Endothelial cell of umbilical vein (primary cell): ENCODE measurements around the gene IFNA14. TPM values are rescaled to one million over a fixed set of nuclear protein-coding genes. Genes with fewer than 3 reads are reported as not detected.

ENCODE experiments used
- BruUV-seq: library from RNA; stranded (reverse); fragments of 400-500 nt; replicated peaks from 2 replicates; lab custom pipeline; 2021; lab: Mats Ljungman, UMichigan
- CTCF ChIA-PET: fragments of 300-600, 350-600 bp; sonication (Branson Sonifier 250); formaldehyde crosslinking; loops from one replicate; lab custom pipeline; 2021; ENCODE audit warnings: antibody characterized with exemption, inconsistent platforms; lab: Charles Lee
- POLR2A ChIA-PET: fragments of 300-600, 350-600 bp; sonication (Branson Sonifier 250); formaldehyde crosslinking; loops from one replicate; lab custom pipeline; 2021; ENCODE audit warnings: antibody characterized with exemption, inconsistent platforms; lab: Charles Lee
- DNase-seq: peaks from one replicate; pipeline ENCODE4 v3.0.0-alpha.2; 2011; ENCODE audit warnings: low read depth, low spot score
- FAIRE-seq: peaks from 2 replicates; lab custom pipeline; 2011; peaks lifted over from hg19 to GRCh38; lab: Jason Lieb, UNC
- H2AFZ ChIP-seq: 2 replicates; pipeline ENCODE4 v1.6.0; 2012; ENCODE audit warnings: low read depth, low read length, control low read depth, inconsistent platforms
- H3K27ac ChIP-seq: 2 replicates; pipeline ENCODE4 v1.5.1; 2011; ENCODE audit warnings: low read depth, mild to moderate bottlenecking, control low read depth, low read length, moderate library complexity; ENCODE audit not compliant: insufficient read depth
- H3K27me3 ChIP-seq, 2 experiments: 2 replicates each; pipeline versions ENCODE4 v1.6.0 to v1.6.1; 2011; ENCODE audit warnings: low read length in 2 of 2, mixed read lengths in 1 of 2; ENCODE audit not compliant: control insufficient read depth in 2 of 2, insufficient read depth in 2 of 2
- H3K36me3 ChIP-seq, 2 experiments: 2 replicates in 1 of 2; 3 replicates in 1 of 2; pipeline ENCODE4 v1.5.1; 2011; ENCODE audit warnings: low read length in 2 of 2, mild to moderate bottlenecking in 1 of 2, moderate library complexity in 1 of 2; ENCODE audit not compliant: control insufficient read depth in 2 of 2, insufficient read depth in 2 of 2; ENCODE audit errors: extremely low read depth in 1 of 2
- H3K4me1 ChIP-seq: 3 replicates; pipeline ENCODE4 v1.5.1; 2011; ENCODE audit warnings: mild to moderate bottlenecking, low read length; ENCODE audit not compliant: control insufficient read depth, insufficient read depth; ENCODE audit errors: extremely low read depth
- H3K4me2 ChIP-seq: 2 replicates; pipeline ENCODE4 v1.6.1; 2011; ENCODE audit warnings: low read length, control low read depth, mixed read lengths; ENCODE audit not compliant: insufficient read depth
- H3K4me3 ChIP-seq, 3 experiments: fragments of 200-600 bp in 1 of 3; sonication (generic), shearing (Covaris generic) in 1 of 3; replicated peaks in 1 of 3; 2 replicates each; pipeline ENCODE4 v1.5.1; 2011 to 2016; ENCODE audit warnings: control low read depth in 3 of 3, low read length in 3 of 3, mild to moderate bottlenecking in 2 of 3, inconsistent platforms in 1 of 3, low read depth in 1 of 3, moderate library complexity in 1 of 3; ENCODE audit not compliant: insufficient read depth in 1 of 3
- H3K79me2 ChIP-seq: 2 replicates; pipeline ENCODE4 v1.6.0; 2012; ENCODE audit warnings: low read length, inconsistent platforms; ENCODE audit not compliant: control insufficient read depth, insufficient read depth
- H3K9ac ChIP-seq: replicated peaks from 2 replicates; pipeline ENCODE3; 2011; ENCODE audit warnings: low read length, control low read depth; ENCODE audit not compliant: insufficient read depth; ENCODE audit errors: extremely low read depth
- H3K9me1 ChIP-seq: replicated peaks from 3 replicates; pipeline ENCODE4 v1.6.0; 2011; ENCODE audit warnings: mild to moderate bottlenecking, low read length; ENCODE audit not compliant: control insufficient read depth, insufficient read depth; ENCODE audit errors: extremely low read depth
- H3K9me3 ChIP-seq: replicated peaks from 2 replicates; pipeline ENCODE4 v1.5.1; 2012; ENCODE audit warnings: low read length, inconsistent platforms; ENCODE audit not compliant: control insufficient read depth, insufficient read depth
- H4K20me1 ChIP-seq: replicated peaks from 2 replicates; pipeline ENCODE3; 2011; ENCODE audit warnings: mild to moderate bottlenecking, low read length; ENCODE audit not compliant: control insufficient read depth, insufficient read depth; ENCODE audit errors: extremely low read depth
- EZH2 ChIP-seq: IDR thresholded peaks from 2 replicates; pipeline ENCODE4 v1.6.1; 2012; ENCODE audit warnings: borderline replicate concordance, low read depth, mild to moderate bottlenecking, moderate library complexity, low read length, inconsistent platforms; ENCODE audit not compliant: severe bottlenecking
- FOS ChIP-seq: IDR thresholded peaks from 2 replicates; pipeline ENCODE4 v1.6.1; 2011; ENCODE audit warnings: mild to moderate bottlenecking, low read length, moderate library complexity, borderline replicate concordance; ENCODE audit not compliant: insufficient read depth
- MAX ChIP-seq: IDR thresholded peaks from 2 replicates; pipeline ENCODE4 v1.6.1; 2011; ENCODE audit not compliant: insufficient read depth, insufficient read length
- POLR2A ChIP-seq: IDR thresholded peaks from 2 replicates; pipeline ENCODE4 v1.6.1; 2012; ENCODE audit warnings: low read depth, mild to moderate bottlenecking, control low read depth, low read length
- POLR2AphosphoS5 ChIP-seq: IDR thresholded peaks from 2 replicates; pipeline ENCODE4 v1.6.1; 2012; ENCODE audit warnings: low read depth, mild to moderate bottlenecking, control low read depth, low read length, moderate library complexity; ENCODE audit not compliant: insufficient read depth
- dilution Hi-C: fragments of 300-500 bp; cut with MboI; formaldehyde crosslinking; loops from one replicate; pipeline ENCODE4 v1.15.0; 2019; ENCODE audit warnings: low sequenced_read_pairs; ENCODE audit not compliant: extremely low pct_ligation_motif_present
- intact Hi-C: fragments of 100-400 bp; cut with micrococcal nuclease; formaldehyde crosslinking; loops from one replicate; pipeline ENCODE4 v1.10.0; 2022
- polyA plus RNA-seq, 4 experiments: library from polyadenylated mRNA; depleted of rRNA in 3 of 4; stranded (reverse) in 3 of 4; unstranded in 1 of 4; fragments of >200 nt; gene quantifications; 2 replicates each; pipeline versions ENCODE4 v1.2.1 to v1.2.3, GENCODE V29; 2011 to 2012; ENCODE audit warnings: missing spikeins in 1 of 4
- total RNA-seq: library from RNA; stranded (reverse); gene quantifications from 2 replicates; pipeline ENCODE4 v1.2.3, GENCODE V29; 2021

IFNA14 gene
- total and polyA plus RNA-seq, 2 donors (not counting 3 experiments of a cell fraction or from before 2014, with no cell fraction given) = not detected

GRCh38 chr9:21286659-21287058, 46.9 kb upstream of the IFNA14 start:
- FAIRE-seq = no peak
- BruUV-seq = no TSS peak
- no peaks in the 10 kb centered on the region for H3K4me1 ChIP-seq

GRCh38 chr9:21286099-21286498, 46.3 kb upstream of the IFNA14 start:
- no peak overlapping the region for H3K4me3 ChIP-seq
- no peaks in the 10 kb centered on the region for H3K4me1 ChIP-seq
- no TSS peak for BruUV-seq
- no peak overlapping the region for H3K27ac ChIP-seq
- H3K9me1 ChIP-seq = no peaks in the 10 kb centered on the region
- FAIRE-seq (no peak), DNase-seq (no peak)
- dilution Hi-C loops = no loop called here
- TF ChIP-seq FOS = no peak
- ChIA-PET CTCF (no interaction called here), POLR2A (no interaction called here)
- H3K79me2 ChIP-seq = no peaks in the 10 kb centered on the region
- intact Hi-C loops = no loop called here
- H2AFZ ChIP-seq = no peak overlapping the region
- peaks cover 3 to 22% of the 10 kb centered on the region in 2 experiments for H3K27me3 ChIP-seq
- no peaks in the 10 kb centered on the region for H4K20me1 ChIP-seq
- no peaks in the 10 kb centered on the region for H3K9me3 ChIP-seq
- no peak overlapping the region for H3K4me2 ChIP-seq
- no peaks in the 10 kb centered on the region for H3K36me3 ChIP-seq
- no peak overlapping the region for H3K9ac ChIP-seq

More at GRCh38 chr9:21286659-21287058, 46.9 kb upstream of the IFNA14 start:
- Histone ChIP-seq H3K9me1 (no peaks in the 10 kb centered on the region), H3K9ac (no peak overlapping the region), H2AFZ (no peak overlapping the region), H3K27ac (no peak overlapping the region), H3K4me3 (no peak overlapping the region), H4K20me1 (no peaks in the 10 kb centered on the region), H3K79me2 (no peaks in the 10 kb centered on the region), H3K27me3 (peaks cover 3 to 22% of the 10 kb centered on the region in 2 experiments), H3K4me2 (no peak overlapping the region), H3K36me3 (no peaks in the 10 kb centered on the region), H3K9me3 (no peaks in the 10 kb centered on the region)
- dilution Hi-C loops (no loop called here), intact Hi-C loops (no loop called here)
- no peak for DNase-seq
- no peak for TF ChIP-seq FOS
- no peak for TF ChIP-seq POLR2AphosphoS5
- TF ChIP-seq EZH2 = no peak
- no peak for TF ChIP-seq POLR2A
- no peak for TF ChIP-seq MAX
- POLR2A ChIA-PET = no interaction called here
- CTCF ChIA-PET = no interaction called here
